ENCODE results near the gene TFB1M.

TFB1M gene

DNA sequence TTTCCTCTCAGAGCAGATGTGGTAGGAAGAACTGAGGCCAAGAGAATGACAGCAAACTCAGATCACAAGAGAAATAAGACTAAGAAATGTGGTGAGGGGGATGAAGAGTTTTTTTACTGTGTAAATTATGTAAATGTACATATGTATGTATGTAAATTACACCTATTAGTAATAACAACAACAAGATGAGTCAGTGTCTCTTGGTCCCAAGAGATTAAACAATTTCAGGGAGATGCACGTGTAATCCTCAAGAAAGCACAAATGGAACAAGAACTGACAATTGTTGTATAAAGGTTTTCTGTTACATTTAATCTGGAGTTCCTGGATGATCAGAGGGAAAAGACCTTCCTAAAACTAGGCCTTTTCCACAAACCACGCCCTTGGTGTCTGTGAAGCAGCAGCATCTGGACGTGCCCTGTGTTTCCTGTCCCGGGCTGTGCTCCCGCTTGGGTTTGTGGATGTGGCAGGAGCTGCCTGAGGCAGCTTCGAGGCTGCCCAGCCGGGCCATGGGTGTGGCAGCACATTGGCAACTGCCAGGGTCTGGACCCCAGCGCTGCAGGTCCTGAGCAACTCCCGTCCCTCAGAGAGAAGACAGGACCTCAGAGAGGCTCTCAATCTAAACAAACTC, 49.5 kb downstream of the TFB1M start:
- TF ChIP-seq, protein P1, sequence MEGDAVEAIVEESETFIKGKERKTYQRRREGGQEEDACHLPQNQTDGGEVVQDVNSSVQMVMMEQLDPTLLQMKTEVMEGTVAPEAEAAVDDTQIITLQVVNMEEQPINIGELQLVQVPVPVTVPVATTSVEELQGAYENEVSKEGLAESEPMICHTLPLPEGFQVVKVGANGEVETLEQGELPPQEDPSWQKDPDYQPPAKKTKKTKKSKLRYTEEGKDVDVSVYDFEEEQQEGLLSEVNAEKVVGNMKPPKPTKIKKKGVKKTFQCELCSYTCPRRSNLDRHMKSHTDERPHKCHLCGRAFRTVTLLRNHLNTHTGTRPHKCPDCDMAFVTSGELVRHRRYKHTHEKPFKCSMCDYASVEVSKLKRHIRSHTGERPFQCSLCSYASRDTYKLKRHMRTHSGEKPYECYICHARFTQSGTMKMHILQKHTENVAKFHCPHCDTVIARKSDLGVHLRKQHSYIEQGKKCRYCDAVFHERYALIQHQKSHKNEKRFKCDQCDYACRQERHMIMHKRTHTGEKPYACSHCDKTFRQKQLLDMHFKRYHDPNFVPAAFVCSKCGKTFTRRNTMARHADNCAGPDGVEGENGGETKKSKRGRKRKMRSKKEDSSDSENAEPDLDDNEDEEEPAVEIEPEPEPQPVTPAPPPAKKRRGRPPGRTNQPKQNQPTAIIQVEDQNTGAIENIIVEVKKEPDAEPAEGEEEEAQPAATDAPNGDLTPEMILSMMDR (IDR thresholded peaks at IDR 0.05; ENCODE audit: low read length, missing control alignments): no peak
- H3K4me3 ChIP-seq (replicated peaks; ENCODE audit: low read depth, low read length): no peak overlapping the region
- DNase-seq (ENCODE audit: low read depth): no peak

DNA sequence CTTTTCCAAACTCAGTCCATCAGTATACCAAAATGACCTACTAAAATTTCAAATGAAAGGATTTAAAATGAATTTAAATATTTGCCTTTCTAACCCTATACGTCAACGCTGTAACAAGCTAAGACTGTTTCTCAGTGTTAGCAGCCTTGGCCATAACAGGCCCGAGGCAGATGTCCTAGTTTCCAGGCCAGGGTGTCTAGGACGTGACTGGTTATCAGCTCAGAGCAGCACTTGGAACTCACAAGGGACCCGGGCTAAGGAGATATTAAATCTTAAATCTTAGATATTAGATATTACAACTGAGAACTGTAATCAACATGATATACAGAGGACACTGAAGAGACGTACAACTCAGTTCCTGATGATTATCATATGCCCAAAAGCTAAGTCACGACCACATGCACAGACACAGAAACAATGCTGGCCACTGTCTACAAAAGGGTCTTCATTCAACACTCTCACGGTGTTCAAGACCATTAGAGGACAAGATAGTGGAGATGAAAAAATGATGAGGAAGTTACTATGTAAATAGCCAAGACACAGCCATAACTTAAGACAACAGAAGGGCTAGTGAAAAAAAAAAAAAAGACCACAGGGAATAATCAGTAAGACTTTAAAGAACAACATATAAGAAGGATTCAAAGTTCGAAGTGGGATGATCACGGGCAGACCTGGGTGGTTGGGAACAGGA, 50.8 kb downstream of the TFB1M start, which contains the start of gene CLDN20:
Gene CLDN20 (plus strand): TSS at position 641 of the 691 bp plus-strand sequence. CDS start 11,707 bp downstream, outside the sequence.
- no peak for DNase-seq (ENCODE audit: low read depth)
- TF ChIP-seq, protein P1 (IDR thresholded peaks at IDR 0.05; ENCODE audit: low read length, missing control alignments): no peak
- no peak within 1 kb of the TSS for H3K4me3 ChIP-seq (replicated peaks; ENCODE audit: low read depth, low read length)

DNA sequence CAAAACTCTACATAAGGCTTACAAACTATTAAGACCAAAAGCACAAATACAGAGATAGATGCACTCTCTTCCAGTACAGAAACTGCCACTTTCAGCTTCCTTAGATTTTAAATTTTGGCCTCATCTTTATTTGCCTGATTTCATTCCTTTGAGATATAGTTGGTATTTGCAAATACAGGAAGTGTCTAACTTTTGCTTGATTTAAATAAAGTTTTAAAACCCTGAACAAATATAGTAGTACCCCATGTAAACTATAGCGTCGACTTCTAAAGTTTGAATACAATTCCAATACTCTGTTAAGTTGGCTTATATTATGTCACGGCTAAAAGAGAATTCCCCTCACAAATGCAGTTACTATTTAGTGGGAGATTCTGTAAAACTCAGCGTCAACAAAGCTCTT, 51.6 kb downstream of the TFB1M start:
- DNase-seq (ENCODE audit: low read depth): no peak
- TF ChIP-seq, protein P1 (IDR thresholded peaks at IDR 0.05; ENCODE audit: low read length, missing control alignments): no peak
- no peak overlapping the region for H3K4me3 ChIP-seq (replicated peaks; ENCODE audit: low read depth, low read length)

DNA sequence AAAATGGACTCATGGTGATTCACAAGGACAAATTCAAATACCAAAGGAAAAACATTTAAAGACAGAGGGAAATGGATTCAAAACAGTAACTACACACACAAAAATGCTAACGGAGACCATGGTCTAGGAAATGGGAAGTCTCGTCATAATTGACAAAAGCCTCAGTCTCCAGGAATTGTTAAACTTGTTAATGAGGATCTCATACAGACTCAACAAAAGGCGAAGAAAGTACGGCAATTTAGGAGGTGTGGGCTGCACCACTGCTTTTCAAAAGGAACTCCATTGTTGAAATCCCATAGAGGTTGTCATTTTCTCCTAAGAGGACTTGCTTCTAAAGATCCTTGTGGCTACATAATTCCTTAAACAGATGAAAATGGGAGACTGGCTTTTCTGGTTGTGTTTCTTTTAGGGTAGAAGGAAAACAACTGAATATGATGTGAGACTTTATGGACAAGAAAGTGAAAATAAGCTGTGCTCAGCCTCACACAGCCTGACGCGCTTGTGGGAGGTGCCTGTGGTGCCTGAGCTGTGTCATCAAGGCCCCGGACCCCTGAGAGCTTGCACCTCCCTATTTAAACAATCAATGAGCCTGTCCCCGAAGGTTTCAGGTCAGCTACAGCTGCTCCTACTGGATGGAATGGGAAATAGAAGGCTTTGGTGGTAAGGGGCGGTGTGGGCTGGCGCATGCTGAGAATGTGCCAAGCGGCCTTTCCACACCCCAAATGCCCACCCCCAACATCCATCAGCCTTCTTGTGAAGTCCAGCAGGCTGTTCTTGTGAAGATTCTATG, 53.0 kb downstream of the TFB1M start:
- TF ChIP-seq, protein P1 (IDR thresholded peaks at IDR 0.05; ENCODE audit: low read length, missing control alignments): no peak
- DNase-seq (ENCODE audit: low read depth): no peak
- H3K4me3 ChIP-seq (replicated peaks; ENCODE audit: low read depth, low read length): no peak overlapping the region

DNA sequence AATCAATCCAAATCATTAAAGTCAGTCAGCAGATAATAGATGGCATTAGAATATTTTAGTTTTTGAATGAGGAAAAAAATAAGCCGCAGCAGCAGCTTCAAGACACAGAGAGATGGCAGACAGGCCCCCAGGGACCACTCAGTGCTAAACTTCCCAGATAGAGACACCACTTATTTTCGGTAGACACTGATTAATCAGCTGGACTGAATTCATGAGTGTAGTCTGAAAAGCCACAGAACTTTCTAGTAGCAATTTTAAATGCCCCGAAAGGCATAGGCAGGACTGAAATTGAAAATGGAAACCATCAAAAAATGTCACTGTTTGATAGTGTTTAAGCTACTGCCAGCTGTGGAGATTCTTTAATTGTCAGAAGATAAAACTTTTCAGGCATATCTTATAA, 53.6 kb downstream of the TFB1M start:
- H3K4me3 ChIP-seq (replicated peaks; ENCODE audit: low read depth, low read length): no peak overlapping the region
- no peak for DNase-seq (ENCODE audit: low read depth)
- TF ChIP-seq, protein P1 (IDR thresholded peaks at IDR 0.05; ENCODE audit: low read length, missing control alignments): no peak

DNA sequence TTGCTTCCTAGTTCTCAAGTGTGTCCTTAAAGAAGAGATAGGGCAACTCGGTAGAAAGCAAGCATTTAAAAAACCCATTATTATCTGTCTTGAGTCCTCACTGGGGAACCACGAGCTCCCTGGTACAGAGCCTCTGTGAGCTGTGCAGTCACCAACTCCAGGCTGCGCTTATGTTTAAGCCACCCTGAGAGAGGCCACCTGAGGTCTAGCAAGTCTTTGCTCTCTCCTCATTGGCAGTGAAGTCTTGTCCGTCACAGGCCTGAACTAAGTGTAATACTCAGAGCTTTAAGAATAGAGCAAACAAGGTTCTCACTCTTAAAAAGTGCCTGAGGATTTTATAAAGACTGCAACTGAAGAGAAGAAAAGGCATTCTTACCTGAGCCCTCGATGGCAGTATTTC, 54.4 kb downstream of the TFB1M start:
- no peak for DNase-seq (ENCODE audit: low read depth)
- TF ChIP-seq, protein P1 (IDR thresholded peaks at IDR 0.05; ENCODE audit: low read length, missing control alignments): no peak
- no peak overlapping the region for H3K4me3 ChIP-seq (replicated peaks; ENCODE audit: low read depth, low read length)

Data from fibroblast of pulmonary artery (primary cell).